A549 (cell line): ENCODE data around the gene GRID1. TPM values are rescaled to one million over a fixed set of nuclear protein-coding genes. Genes with fewer than 3 reads are reported as not detected.

Experiments used
- ATAC-seq, 2 experiments: fragments of 200-7000 bp in 1 of 2; fragments of >200 bp in 1 of 2; cut with Nextera tagmentation in 1 of 2; cut with Tn5 transposase in 1 of 2; 3 replicates each; pipeline versions ENCODE4 v1.8.0 to v1.9.1; 2018 to 2020; ENCODE audit warnings: mild to moderate bottlenecking in 1 of 2, moderate library complexity in 1 of 2
- CTCF ChIA-PET: fragments of 300-600 bp; sonication (Branson Sonifier 250); formaldehyde crosslinking; extraction: SDS; loops from one replicate; lab custom pipeline; 2021; ENCODE audit warnings: antibody characterized with exemption, inconsistent platforms; lab: Yijun Ruan, JAX
- POLR2A ChIA-PET: fragments of 350-600 bp; formaldehyde crosslinking; extraction: SDS; loops from one replicate; lab custom pipeline; 2021; ENCODE audit warnings: antibody characterized with exemption, inconsistent platforms; lab: Yijun Ruan, JAX
- DNase-seq, 2 experiments: peaks; one replicate each; pipeline versions ENCODE4 v3.0.0 to v3.0.0-alpha.2; 2011 to 2016; ENCODE audit warnings: low read depth in 1 of 2, low spot score in 1 of 2
- FAIRE-seq: peaks from 2 replicates; lab custom pipeline; 2011; peaks lifted over from hg19 to GRCh38; lab: Jason Lieb, UNC
- H3K27ac ChIP-seq, 2 experiments: fragments of >200 bp; sonication (Bioruptor Twin); formaldehyde crosslinking; 3 replicates each; pipeline ENCODE4 v1.5.1; 2016 to 2017
- H3K4me1 ChIP-seq: fragments of >200 bp; sonication (Bioruptor Twin); formaldehyde crosslinking; 3 replicates; pipeline ENCODE4 v1.6.1; 2016
- H3K4me2 ChIP-seq: fragments of >200 bp; sonication (Bioruptor Twin); formaldehyde crosslinking; 3 replicates; pipeline ENCODE4 v1.6.1; 2016
- H3K4me3 ChIP-seq: fragments of >200 bp; sonication (Bioruptor Twin); formaldehyde crosslinking; 3 replicates; pipeline ENCODE4 v1.5.1; 2016
- H3K9me3 ChIP-seq: fragments of >200 bp; sonication (Bioruptor Twin); formaldehyde crosslinking; 3 replicates; pipeline ENCODE4 v1.6.1; 2016
- BHLHE40 ChIP-seq: IDR thresholded peaks from 2 replicates; pipeline ENCODE4 v1.6.1; 2012; ENCODE audit warnings: low read depth, low read length, inconsistent platforms
- CBX2 ChIP-seq: fragments of 200-600 bp; sonication (generic); IDR thresholded peaks from 2 replicates; pipeline ENCODE4 v1.6.1; 2016; ENCODE audit warnings: low read depth, mild to moderate bottlenecking, borderline replicate concordance
- CBX8 ChIP-seq: fragments of 200-600 bp; sonication (generic); IDR thresholded peaks from 2 replicates; pipeline ENCODE4 v1.6.1; 2016
- CHD4 ChIP-seq: fragments of 200-600 bp; sonication (generic); IDR thresholded peaks from 2 replicates; pipeline ENCODE4 v1.6.1; 2016; ENCODE audit warnings: antibody characterized with exemption, mild to moderate bottlenecking, borderline replicate concordance
- EHF ChIP-seq: fragments of 250-450 bp; sonication (Bioruptor Pico); IDR thresholded peaks from 2 replicates; pipeline ENCODE4 v1.5.0; 2020; ENCODE audit warnings: mild to moderate bottlenecking
- EHMT2 ChIP-seq: fragments of 200-600 bp; sonication (generic); IDR thresholded peaks from 2 replicates; pipeline ENCODE4 v1.6.1; 2016; ENCODE audit warnings: antibody characterized with exemption, low read depth, mild to moderate bottlenecking, moderate library complexity
- EP300 ChIP-seq, 2 experiments: fragments of >200 bp; sonication (Bioruptor Twin); formaldehyde crosslinking; IDR thresholded peaks; 2 replicates in 1 of 2; 3 replicates in 1 of 2; pipeline ENCODE4 v1.6.1; 2016 to 2017
- ESRRA ChIP-seq: fragments of 150-350 bp; IDR thresholded peaks from 2 replicates; pipeline ENCODE4 v1.6.1; 2014; ENCODE audit warnings: mild to moderate bottlenecking, low read length, borderline replicate concordance
- HOXB13 ChIP-seq: fragments of 250-450 bp; sonication (Bioruptor Pico); IDR thresholded peaks from 2 replicates; pipeline ENCODE4 v1.5.0; 2020; ENCODE audit warnings: low read depth, mild to moderate bottlenecking, moderate library complexity
- HOXB5 ChIP-seq: fragments of 250-450 bp; sonication (Bioruptor Pico); IDR thresholded peaks from 2 replicates; pipeline ENCODE4 v1.5.0; 2020; ENCODE audit warnings: mild to moderate bottlenecking, moderate library complexity
- KDM1A ChIP-seq: fragments of 200-600 bp; sonication (generic); IDR thresholded peaks from 2 replicates; pipeline ENCODE4 v1.6.1; 2016; ENCODE audit warnings: low read depth, mild to moderate bottlenecking
- MAFK ChIP-seq: fragments of 450-650 bp; IDR thresholded peaks from 2 replicates; pipeline ENCODE4 v1.6.1; 2014; ENCODE audit not compliant: partially characterized antibody
- NFE2L2 ChIP-seq: fragments of 150-350 bp; conservative IDR thresholded peaks from 2 replicates; pipeline ENCODE4 v1.6.1; 2014; ENCODE audit warnings: low read length
- POLR2A ChIP-seq: IDR thresholded peaks from 2 replicates; pipeline ENCODE4 v1.6.1; 2012; ENCODE audit warnings: mild to moderate bottlenecking, low read length
- POLR2AphosphoS2 ChIP-seq: conservative IDR thresholded peaks from 2 replicates; pipeline ENCODE4 v1.6.1; 2012; ENCODE audit warnings: low read length, improper control_type of control experiment, inconsistent platforms
- RAD21 ChIP-seq, 2 experiments: fragments of >200 bp in 1 of 2; sonication (Bioruptor Twin) in 1 of 2; formaldehyde crosslinking in 1 of 2; IDR thresholded peaks in 1 of 2; conservative IDR thresholded peaks in 1 of 2; 2 replicates in 1 of 2; 3 replicates in 1 of 2; pipeline ENCODE4 v1.6.1; 2012 to 2018; ENCODE audit warnings: inconsistent platforms in 1 of 2
- RARB ChIP-seq: fragments of 250-450 bp; sonication (Bioruptor Pico); IDR thresholded peaks from 2 replicates; pipeline ENCODE4 v1.8.0; 2021; ENCODE audit warnings: mild to moderate bottlenecking, moderate library complexity
- RFX5 ChIP-seq: fragments of 450-650 bp; IDR thresholded peaks from 2 replicates; pipeline ENCODE4 v1.7.1; 2014; ENCODE audit warnings: antibody characterized with exemption, mild to moderate bottlenecking, moderate library complexity
- RNF2 ChIP-seq: fragments of 200-600 bp; sonication (generic); IDR thresholded peaks from 2 replicates; pipeline ENCODE4 v1.6.1; 2016; ENCODE audit warnings: low read depth, mild to moderate bottlenecking, antibody characterized with exemption, moderate library complexity, borderline replicate concordance
- SREBF2 ChIP-seq: fragments of 450-650 bp; IDR thresholded peaks from 2 replicates; pipeline ENCODE4 v1.6.1; 2014; ENCODE audit warnings: mild to moderate bottlenecking, moderate library complexity
- ZFP36 ChIP-seq: fragments of 450-650 bp; IDR thresholded peaks from 2 replicates; pipeline ENCODE4 v1.6.1; 2014; ENCODE audit warnings: borderline replicate concordance; ENCODE audit not compliant: partially characterized antibody
- ZSCAN20 ChIP-seq: fragments of 250-450 bp; sonication (Bioruptor Pico); IDR thresholded peaks from 2 replicates; pipeline ENCODE4 v1.8.0; 2022; ENCODE audit warnings: mild to moderate bottlenecking, moderate library complexity
- WGBS: methylation state at CpG from one replicate; pipeline ENCODE4 v1.1.6; 2017; ENCODE audit errors: missing lambda C conversion rate; 5-methylcytosine and 5-hydroxymethylcytosine counted together
- polyA plus RNA-seq, 4 experiments: library from polyadenylated mRNA; depleted of rRNA in 3 of 4; stranded (reverse); fragments of >200 nt; fragmentation: RNase III in 1 of 4; extraction: RNeasy Plus Mini Kit Qiagen cat#74134 plus additional on column Dnase treatment in 1 of 4; gene quantifications; 2 replicates in 3 of 4; 3 replicates in 1 of 4; pipeline ENCODE4 v1.2.3, GENCODE V29; 2011 to 2017
- TF ChIP-seq, protein P1 (sequence below): fragments of 200-600 bp; sonication (generic); IDR thresholded peaks from 2 replicates; pipeline ENCODE4 v1.6.1; 2016; ENCODE audit warnings: antibody characterized with exemption, mild to moderate bottlenecking, moderate library complexity
- TF ChIP-seq, protein P2 (sequence below): IDR thresholded peaks from 2 replicates; pipeline ENCODE4 v1.6.1; 2012
- TF ChIP-seq, protein P3 (sequence below): fragments of 250-450 bp; sonication (Bioruptor Pico); IDR thresholded peaks from 2 replicates; pipeline ENCODE4 v1.5.0; 2021; ENCODE audit warnings: mild to moderate bottlenecking, moderate library complexity, borderline replicate concordance
- TF ChIP-seq, protein P4 (sequence below): fragments of 250-450 bp; sonication (Bioruptor Pico); IDR thresholded peaks from 2 replicates; pipeline ENCODE4 v1.5.0; 2020; ENCODE audit warnings: low read depth, mild to moderate bottlenecking, moderate library complexity
- TF ChIP-seq, protein P5 (sequence below): fragments of 150-350 bp; IDR thresholded peaks from 2 replicates; pipeline ENCODE4 v1.6.1; 2014; ENCODE audit warnings: low read depth, mild to moderate bottlenecking, low read length

Gene GRID1
- polyA plus RNA-seq, 2 of the 4 experiments (the other 2 are of a cell fraction): 0.14 to 0.30 TPM

DNA sequence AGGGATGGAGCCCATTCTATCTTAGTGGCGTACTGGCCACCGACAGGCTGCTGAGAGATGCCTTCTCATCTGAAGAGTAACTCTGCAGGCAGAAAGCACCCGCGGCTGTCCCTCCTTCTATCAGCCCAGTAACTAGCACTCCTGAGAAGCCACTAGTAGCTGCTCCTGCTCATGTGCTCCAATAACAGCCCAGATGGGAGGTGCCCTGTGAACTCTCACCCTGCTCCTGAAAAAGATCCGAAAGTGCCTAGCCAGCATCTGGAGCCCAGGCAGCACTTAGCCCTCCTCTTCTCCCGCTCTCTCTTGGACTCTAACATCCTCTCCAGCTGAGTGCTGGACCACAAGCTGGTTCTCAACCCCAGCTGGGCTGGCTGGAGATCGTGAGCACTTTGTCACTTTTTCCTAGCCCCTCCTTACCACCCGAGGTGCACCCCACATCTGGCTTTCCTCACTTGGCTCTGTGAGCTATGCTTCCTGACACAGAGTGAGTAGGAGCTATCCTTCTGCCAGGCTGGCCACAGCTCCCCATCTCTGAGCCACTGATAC, 239.2 kb downstream of the GRID1 start:
- Histone ChIP-seq H3K9me3 (no peaks in the 10 kb centered on the region; the same call in 2 of the 3 replicates), H3K4me3 (no peak overlapping the region), H3K4me2 (no peak overlapping the region), H3K4me1 (no peaks in the 10 kb centered on the region), H3K27ac (no peak overlapping the region)
- TF ChIP-seq ZSCAN20 (CRISPR knock-in tag) (no peak), KDM1A (no peak), HOXB13 (no peak), BHLHE40 (no peak), RARB (CRISPR knock-in tag) (no peak), CBX8 (no peak), EHMT2 (no peak), MAFK (no peak), RAD21 (conservative IDR thresholded peaks at IDR 0.05 in 1 of 2, IDR thresholded peaks at IDR 0.05 in 1 of 2) (no peak), POLR2AphosphoS2 (no peak), SREBF2 (no peak), CHD4 (no peak)
- TF ChIP-seq, protein P1, sequence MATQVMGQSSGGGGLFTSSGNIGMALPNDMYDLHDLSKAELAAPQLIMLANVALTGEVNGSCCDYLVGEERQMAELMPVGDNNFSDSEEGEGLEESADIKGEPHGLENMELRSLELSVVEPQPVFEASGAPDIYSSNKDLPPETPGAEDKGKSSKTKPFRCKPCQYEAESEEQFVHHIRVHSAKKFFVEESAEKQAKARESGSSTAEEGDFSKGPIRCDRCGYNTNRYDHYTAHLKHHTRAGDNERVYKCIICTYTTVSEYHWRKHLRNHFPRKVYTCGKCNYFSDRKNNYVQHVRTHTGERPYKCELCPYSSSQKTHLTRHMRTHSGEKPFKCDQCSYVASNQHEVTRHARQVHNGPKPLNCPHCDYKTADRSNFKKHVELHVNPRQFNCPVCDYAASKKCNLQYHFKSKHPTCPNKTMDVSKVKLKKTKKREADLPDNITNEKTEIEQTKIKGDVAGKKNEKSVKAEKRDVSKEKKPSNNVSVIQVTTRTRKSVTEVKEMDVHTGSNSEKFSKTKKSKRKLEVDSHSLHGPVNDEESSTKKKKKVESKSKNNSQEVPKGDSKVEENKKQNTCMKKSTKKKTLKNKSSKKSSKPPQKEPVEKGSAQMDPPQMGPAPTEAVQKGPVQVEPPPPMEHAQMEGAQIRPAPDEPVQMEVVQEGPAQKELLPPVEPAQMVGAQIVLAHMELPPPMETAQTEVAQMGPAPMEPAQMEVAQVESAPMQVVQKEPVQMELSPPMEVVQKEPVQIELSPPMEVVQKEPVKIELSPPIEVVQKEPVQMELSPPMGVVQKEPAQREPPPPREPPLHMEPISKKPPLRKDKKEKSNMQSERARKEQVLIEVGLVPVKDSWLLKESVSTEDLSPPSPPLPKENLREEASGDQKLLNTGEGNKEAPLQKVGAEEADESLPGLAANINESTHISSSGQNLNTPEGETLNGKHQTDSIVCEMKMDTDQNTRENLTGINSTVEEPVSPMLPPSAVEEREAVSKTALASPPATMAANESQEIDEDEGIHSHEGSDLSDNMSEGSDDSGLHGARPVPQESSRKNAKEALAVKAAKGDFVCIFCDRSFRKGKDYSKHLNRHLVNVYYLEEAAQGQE: no peak
- TF ChIP-seq, protein P2, sequence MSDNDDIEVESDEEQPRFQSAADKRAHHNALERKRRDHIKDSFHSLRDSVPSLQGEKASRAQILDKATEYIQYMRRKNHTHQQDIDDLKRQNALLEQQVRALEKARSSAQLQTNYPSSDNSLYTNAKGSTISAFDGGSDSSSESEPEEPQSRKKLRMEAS: no peak
- TF ChIP-seq, protein P3, sequence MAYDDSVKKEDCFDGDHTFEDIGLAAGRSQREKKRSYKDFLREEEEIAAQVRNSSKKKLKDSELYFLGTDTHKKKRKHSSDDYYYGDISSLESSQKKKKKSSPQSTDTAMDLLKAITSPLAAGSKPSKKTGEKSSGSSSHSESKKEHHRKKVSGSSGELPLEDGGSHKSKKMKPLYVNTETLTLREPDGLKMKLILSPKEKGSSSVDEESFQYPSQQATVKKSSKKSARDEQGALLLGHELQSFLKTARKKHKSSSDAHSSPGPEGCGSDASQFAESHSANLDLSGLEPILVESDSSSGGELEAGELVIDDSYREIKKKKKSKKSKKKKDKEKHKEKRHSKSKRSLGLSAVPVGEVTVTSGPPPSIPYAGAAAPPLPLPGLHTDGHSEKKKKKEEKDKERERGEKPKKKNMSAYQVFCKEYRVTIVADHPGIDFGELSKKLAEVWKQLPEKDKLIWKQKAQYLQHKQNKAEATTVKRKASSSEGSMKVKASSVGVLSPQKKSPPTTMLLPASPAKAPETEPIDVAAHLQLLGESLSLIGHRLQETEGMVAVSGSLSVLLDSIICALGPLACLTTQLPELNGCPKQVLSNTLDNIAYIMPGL (CRISPR knock-in tag): no peak
- TF ChIP-seq, protein P4, sequence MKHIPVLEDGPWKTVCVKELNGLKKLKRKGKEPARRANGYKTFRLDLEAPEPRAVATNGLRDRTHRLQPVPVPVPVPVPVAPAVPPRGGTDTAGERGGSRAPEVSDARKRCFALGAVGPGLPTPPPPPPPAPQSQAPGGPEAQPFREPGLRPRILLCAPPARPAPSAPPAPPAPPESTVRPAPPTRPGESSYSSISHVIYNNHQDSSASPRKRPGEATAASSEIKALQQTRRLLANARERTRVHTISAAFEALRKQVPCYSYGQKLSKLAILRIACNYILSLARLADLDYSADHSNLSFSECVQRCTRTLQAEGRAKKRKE (CRISPR knock-in tag): no peak
- ATAC-seq (no peak), FAIRE-seq (no peak), DNase-seq (no peak)
- ChIA-PET CTCF (no interaction called here), POLR2A (no interaction called here)
- 41% methylated on average over 8 of the region's 8 CpGs for WGBS

DNA sequence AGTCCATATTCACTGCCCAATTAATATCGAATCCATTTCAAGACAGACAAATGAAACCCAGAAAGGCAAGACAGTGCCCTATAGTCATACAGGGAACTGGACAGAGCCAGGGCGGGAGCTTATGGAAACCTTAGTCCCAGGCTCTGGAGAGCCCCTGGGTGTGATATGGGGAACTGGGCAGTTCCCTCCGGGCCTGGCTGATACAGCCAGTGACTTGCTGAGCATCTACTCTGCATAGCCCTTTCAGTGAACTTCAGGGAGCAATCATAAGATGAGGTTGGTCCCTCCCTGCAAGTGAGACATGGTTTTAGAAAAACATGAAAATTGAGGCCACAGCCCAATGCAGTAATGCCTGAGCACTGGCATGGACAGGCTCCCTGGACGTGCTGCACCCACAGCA, 241.9 kb downstream of the GRID1 start:
- Histone ChIP-seq H3K4me2 (no peak overlapping the region), H3K4me1 (no peaks in the 10 kb centered on the region), H3K27ac (no peak overlapping the region), H3K9me3 (no peaks in the 10 kb centered on the region; the same call in 2 of the 3 replicates), H3K4me3 (no peak overlapping the region)
- POLR2A ChIA-PET: no interaction called here
- ATAC-seq (no peak), DNase-seq (no peak), FAIRE-seq (no peak)
- WGBS: 18% methylated on average over 4 of the region's 4 CpGs
- TF ChIP-seq CBX2: no peak
- TF ChIP-seq NFE2L2: no peak
- TF ChIP-seq, protein P3 (CRISPR knock-in tag): no peak
- no peak for TF ChIP-seq EP300 (IDR thresholded peaks at IDR 0.05)
- TF ChIP-seq, protein P5, sequence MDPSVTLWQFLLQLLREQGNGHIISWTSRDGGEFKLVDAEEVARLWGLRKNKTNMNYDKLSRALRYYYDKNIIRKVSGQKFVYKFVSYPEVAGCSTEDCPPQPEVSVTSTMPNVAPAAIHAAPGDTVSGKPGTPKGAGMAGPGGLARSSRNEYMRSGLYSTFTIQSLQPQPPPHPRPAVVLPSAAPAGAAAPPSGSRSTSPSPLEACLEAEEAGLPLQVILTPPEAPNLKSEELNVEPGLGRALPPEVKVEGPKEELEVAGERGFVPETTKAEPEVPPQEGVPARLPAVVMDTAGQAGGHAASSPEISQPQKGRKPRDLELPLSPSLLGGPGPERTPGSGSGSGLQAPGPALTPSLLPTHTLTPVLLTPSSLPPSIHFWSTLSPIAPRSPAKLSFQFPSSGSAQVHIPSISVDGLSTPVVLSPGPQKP: no peak
- no peak for TF ChIP-seq BHLHE40
- TF ChIP-seq POLR2A: no peak
- TF ChIP-seq RNF2: no peak
- TF ChIP-seq ZFP36: no peak
- TF ChIP-seq HOXB13: no peak
- no peak for TF ChIP-seq ESRRA
- no peak for TF ChIP-seq SREBF2
- no peak for TF ChIP-seq EHF (CRISPR knock-in tag)
- TF ChIP-seq RFX5: no peak
- TF ChIP-seq HOXB5 (CRISPR knock-in tag): no peak
- TF ChIP-seq KDM1A: no peak
- TF ChIP-seq, protein P4 (CRISPR knock-in tag): no peak
- CTCF ChIA-PET: interaction anchor here (0.6 kb wide), 1 partner anchor 714 kb away, joined by 4 read pairs; no protein-coding TSS in a partner anchor
